H4 (cell line): ENCODE measurements around the gene SLC25A21. TPM values are rescaled to one million over a fixed set of nuclear protein-coding genes. Genes with fewer than 3 reads are reported as not detected.
"Not testable (repeated sequence)": the region's sequence is repeated elsewhere in the genome, so short reads cannot be mapped to it uniquely, and the experiment has no call there.

Experiments
- DNase-seq: peaks from one replicate; pipeline ENCODE4 v3.0.0-alpha.2; 2015; ENCODE audit warnings: low spot score
- total RNA-seq: library from RNA; depleted of rRNA; stranded (reverse); fragments of >200 nt; shearing (Covaris generic); gene quantifications from 2 replicates; pipeline ENCODE4 v1.2.3, GENCODE V29; 2014

The SLC25A21 gene
- total RNA-seq, 1 experiment from 2014 or later = not detected

GRCh38 chr14:36869125-36869524, 303.3 kb downstream of the SLC25A21 start:
- no peak for DNase-seq

- DNase-seq = no peak
Observed at GRCh38 chr14:36866867-36867266, 305.5 kb downstream of the SLC25A21 start.

GRCh38 chr14:36863271-36863670, 309.1 kb downstream of the SLC25A21 start:
- no peak for DNase-seq

- DNase-seq = not testable (repeated sequence)
Observed at GRCh38 chr14:36862237-36862636, 310.2 kb downstream of the SLC25A21 start.

- no peak for DNase-seq
Observed at GRCh38 chr14:36860831-36861230, 311.6 kb downstream of the SLC25A21 start.

GRCh38 chr14:36859119-36859518, 313.3 kb downstream of the SLC25A21 start:
- no peak for DNase-seq

- no peak for DNase-seq
Observed at GRCh38 chr14:36857842-36858445, 314.5 kb downstream of the SLC25A21 start.

- no peak for DNase-seq
Observed at GRCh38 chr14:36857136-36857535, 315.3 kb downstream of the SLC25A21 start.

GRCh38 chr14:36856095-36856878, 316.1 kb downstream of the SLC25A21 start:
- no peak for DNase-seq

GRCh38 chr14:36855396-36855795, 317.0 kb downstream of the SLC25A21 start:
- DNase-seq = no peak

GRCh38 chr14:36852981-36853691, 319.3 kb downstream of the SLC25A21 start:
- no peak for DNase-seq

- DNase-seq = no peak
Observed at GRCh38 chr14:36848213-36848612, 324.2 kb downstream of the SLC25A21 start.

GRCh38 chr14:36847366-36847765, 325.0 kb downstream of the SLC25A21 start:
- DNase-seq = no peak

GRCh38 chr14:36845356-36846012, 326.9 kb downstream of the SLC25A21 start:
- DNase-seq = no peak

- DNase-seq = no peak
Observed at GRCh38 chr14:36844443-36845195, 327.8 kb downstream of the SLC25A21 start.

- no peak for DNase-seq
Observed at GRCh38 chr14:36843410-36843809, 329.0 kb downstream of the SLC25A21 start.

GRCh38 chr14:36835128-36835527, 337.3 kb downstream of the SLC25A21 start:
- DNase-seq = peak; percentile 31

GRCh38 chr14:36834293-36834692, 338.1 kb downstream of the SLC25A21 start:
- DNase-seq = no peak

- DNase-seq = no peak
Observed at GRCh38 chr14:36829547-36829946, 342.9 kb downstream of the SLC25A21 start.

- DNase-seq = no peak
Observed at GRCh38 chr14:36827861-36828260, 344.5 kb downstream of the SLC25A21 start.

GRCh38 chr14:36826614-36827013, 345.8 kb downstream of the SLC25A21 start:
- DNase-seq = no peak
